GM06990 (cell line): ENCODE results near the gene TCP11L2.

Experiments used
- DNase-seq: peaks from one replicate; pipeline ENCODE4 v3.0.0-alpha.2; 2011; ENCODE audit not compliant: insufficient read length; ENCODE audit errors: extremely low read depth
- H3K27me3 ChIP-seq: replicated peaks from 2 replicates; pipeline ENCODE4 v1.6.0; 2011; ENCODE audit warnings: low read length; ENCODE audit not compliant: control insufficient read depth, insufficient read depth
- H3K36me3 ChIP-seq: 2 replicates; pipeline ENCODE4 v1.5.1; 2011; ENCODE audit warnings: low read length; ENCODE audit not compliant: control insufficient read depth, insufficient read depth
- H3K4me3 ChIP-seq: replicated peaks from 2 replicates; pipeline ENCODE4 v1.5.1; 2011; ENCODE audit warnings: low read depth, mild to moderate bottlenecking, control low read depth, low read length
- TF ChIP-seq, protein P1 (sequence below): IDR thresholded peaks from 2 replicates; pipeline ENCODE4 v1.5.1; 2011; ENCODE audit warnings: low read length, control low read depth, mild to moderate bottlenecking, inconsistent platforms; ENCODE audit not compliant: insufficient read depth, poor library complexity, severe bottlenecking

TCP11L2 gene

DNA sequence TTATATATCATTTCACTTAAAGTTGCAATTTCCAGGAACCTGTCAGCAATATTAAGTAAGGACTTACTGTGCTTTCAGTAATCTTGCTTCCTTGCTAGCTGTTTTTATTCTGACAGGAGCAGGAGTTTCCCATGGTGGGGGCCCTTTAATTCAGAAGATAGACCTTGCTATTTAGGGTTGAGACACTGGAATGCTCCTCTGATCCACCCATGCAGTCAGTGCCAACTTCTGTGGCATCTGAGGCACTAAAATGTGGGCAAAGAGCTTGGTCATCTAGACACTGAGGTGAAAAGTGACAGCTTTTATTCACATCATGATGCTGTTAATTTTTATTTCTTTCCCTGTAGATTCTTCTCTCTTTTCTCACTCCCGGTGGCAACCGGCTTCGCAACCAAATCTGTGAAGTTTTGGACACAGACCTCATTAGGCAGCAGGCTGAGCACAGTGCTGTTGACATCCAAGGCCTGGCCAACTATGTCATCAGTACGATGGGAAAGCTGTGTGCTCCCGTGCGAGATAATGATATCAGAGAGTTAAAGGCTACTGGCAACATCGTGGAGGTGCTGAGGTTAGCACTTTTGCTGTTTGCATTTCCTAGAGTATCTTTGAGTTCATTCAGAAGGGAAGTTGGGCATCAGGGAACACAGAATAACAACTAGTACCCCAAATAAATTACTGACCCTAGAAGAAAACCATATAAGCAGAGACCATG lies 18.8 kb downstream of the TCP11L2 start:
- H3K36me3 ChIP-seq, result no peaks in the 10 kb centered on the region
- TF ChIP-seq, protein P1, sequence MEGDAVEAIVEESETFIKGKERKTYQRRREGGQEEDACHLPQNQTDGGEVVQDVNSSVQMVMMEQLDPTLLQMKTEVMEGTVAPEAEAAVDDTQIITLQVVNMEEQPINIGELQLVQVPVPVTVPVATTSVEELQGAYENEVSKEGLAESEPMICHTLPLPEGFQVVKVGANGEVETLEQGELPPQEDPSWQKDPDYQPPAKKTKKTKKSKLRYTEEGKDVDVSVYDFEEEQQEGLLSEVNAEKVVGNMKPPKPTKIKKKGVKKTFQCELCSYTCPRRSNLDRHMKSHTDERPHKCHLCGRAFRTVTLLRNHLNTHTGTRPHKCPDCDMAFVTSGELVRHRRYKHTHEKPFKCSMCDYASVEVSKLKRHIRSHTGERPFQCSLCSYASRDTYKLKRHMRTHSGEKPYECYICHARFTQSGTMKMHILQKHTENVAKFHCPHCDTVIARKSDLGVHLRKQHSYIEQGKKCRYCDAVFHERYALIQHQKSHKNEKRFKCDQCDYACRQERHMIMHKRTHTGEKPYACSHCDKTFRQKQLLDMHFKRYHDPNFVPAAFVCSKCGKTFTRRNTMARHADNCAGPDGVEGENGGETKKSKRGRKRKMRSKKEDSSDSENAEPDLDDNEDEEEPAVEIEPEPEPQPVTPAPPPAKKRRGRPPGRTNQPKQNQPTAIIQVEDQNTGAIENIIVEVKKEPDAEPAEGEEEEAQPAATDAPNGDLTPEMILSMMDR, result no peak

DNA sequence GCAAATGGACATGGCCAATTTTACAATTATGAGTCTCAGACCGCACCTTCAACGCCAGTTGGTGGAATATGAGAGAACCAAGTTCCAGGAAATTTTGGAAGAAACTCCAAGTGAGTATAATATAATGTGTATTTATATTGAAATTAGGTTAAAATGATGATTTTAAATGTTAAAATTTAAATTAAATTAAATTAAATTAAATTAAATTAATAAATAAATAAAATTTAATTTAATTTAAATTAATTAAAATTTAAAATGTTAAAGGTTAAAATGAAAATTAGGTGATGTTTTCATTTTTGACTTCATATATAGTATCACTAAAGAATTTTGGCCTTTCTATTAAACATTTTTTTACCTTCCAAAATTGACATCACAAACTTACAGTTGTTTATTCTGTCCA lies 21.0 kb downstream of the TCP11L2 start:
- H3K4me3 ChIP-seq, result no peak overlapping the region
- no peaks in the 10 kb centered on the region for H3K27me3 ChIP-seq
- TF ChIP-seq, protein P1, result no peak
- no peaks in the 10 kb centered on the region for H3K36me3 ChIP-seq
- no peak for DNase-seq

More for the DNA sequence above, 18.8 kb downstream of the TCP11L2 start:
- no peaks in the 10 kb centered on the region for H3K27me3 ChIP-seq
- DNase-seq, result no peak
- no peak overlapping the region for H3K4me3 ChIP-seq

DNA sequence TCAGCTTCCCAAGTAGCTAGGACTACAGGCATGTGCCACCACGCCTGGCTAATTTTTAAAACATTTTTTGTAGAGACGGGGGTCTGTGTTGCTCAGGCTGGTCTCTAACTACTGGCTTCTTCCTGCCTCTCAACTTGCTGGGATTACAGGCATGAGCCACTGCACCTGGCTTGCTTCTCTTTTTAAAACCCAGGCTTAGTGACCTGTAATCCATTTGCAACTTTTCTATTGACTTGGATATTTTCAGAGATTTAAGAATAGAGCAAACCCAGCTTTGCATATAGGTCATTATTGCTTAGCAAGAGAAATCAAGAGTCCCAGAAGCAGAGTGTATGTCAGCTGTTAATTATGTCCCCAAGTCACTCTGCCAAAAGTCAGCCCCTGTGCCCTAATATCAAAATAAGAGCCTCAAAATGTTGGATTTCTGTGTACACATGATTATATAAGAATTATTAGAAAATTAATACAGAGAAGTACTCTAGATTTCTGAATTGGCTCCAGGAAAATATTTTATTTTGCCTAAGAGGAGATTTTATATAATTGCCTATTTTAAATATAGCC lies 24.9 kb downstream of the TCP11L2 start:
- DNase-seq, result no peak

DNA sequence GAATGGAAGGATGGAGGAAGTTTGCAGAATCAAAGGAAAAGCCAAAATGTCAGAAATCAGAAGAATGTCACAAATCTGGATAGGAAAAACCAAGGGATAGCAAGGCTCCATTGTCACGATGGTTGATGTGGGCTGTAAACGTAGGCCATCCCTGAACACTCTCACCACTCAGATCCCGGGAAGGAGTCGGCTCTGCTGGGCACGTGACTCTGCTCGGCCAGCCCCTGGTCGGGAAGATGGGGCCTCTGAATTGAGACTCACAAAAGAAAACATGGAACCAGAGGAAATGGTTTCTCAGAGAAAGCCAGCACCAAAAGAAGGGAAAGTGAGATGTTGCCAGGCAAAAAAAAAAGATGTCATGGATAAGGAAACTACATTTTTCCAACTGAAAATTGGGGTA lies 26.2 kb downstream of the TCP11L2 start:
- H3K27me3 ChIP-seq, result no peaks in the 10 kb centered on the region
- DNase-seq, result no peak
- no peak overlapping the region for H3K4me3 ChIP-seq
- TF ChIP-seq, protein P1, result no peak
- H3K36me3 ChIP-seq, result no peaks in the 10 kb centered on the region

More for the DNA sequence above, 24.9 kb downstream of the TCP11L2 start:
- TF ChIP-seq, protein P1, result no peak
- H3K4me3 ChIP-seq, result no peak overlapping the region
- no peaks in the 10 kb centered on the region for H3K36me3 ChIP-seq
- H3K27me3 ChIP-seq, result no peaks in the 10 kb centered on the region

DNA sequence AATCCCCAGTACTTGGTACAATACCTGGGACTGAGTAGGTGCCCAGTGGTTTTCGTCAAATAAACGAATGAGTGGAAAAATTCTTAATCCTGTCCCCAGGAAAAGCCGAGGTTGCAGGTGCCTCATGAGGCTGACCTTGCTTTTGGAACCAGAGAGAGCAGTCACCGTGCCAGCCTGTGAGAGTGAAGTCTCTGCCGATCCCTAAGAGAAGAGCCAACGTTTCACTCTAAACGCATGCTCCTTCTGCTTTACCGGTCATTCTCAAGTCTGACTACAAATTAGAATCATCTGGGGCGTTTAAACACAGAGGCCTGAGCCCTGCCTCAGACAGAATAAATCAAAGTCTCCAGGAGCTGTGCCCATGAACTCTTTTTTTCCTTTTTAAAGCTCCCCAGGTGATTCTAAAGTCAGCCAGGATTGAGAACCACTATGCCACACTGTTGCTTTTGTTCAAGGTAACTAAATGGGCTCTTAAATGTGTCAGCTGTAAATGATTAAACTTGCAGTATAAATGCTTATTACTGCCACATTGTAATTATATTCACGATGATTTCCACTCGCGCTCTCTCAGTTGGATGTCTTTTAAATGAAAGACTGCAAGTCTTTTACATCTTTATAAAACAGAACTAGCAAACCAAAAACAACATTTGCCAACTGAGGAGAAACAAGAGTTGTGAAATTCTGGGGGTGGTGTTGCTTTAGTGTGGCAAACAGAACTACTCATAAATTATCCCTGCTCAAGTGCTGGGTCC lies 26.9 kb downstream of the TCP11L2 start:
- TF ChIP-seq, protein P1, result no peak
- no peak for DNase-seq
- no peak overlapping the region for H3K4me3 ChIP-seq

More for the DNA sequence above, 26.9 kb downstream of the TCP11L2 start:
- H3K27me3 ChIP-seq, result no peaks in the 10 kb centered on the region
- H3K36me3 ChIP-seq, result no peaks in the 10 kb centered on the region
